ENCODE data around the gene CELA2B.

DNA sequence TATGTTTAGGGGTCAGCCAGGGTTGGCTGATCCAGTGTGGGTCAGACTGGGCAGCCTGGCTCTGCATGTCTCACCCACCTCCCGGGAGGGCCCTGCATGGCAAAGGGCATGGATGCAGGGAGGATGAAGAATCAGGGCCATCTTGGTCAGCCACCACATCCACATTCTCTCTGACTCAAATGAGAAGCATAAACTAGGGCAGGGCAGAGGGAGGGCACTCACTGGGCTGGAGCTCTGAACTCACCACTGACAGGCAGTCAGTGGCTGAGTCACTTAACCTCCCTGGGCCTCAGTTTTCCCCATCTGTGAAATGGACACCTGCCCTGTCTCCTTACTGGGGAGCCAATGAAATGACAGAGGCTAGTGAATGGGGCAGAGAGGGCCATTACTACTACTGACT lies 23.7 kb upstream of the CELA2B start:
- TF ChIP-seq, protein P1, sequence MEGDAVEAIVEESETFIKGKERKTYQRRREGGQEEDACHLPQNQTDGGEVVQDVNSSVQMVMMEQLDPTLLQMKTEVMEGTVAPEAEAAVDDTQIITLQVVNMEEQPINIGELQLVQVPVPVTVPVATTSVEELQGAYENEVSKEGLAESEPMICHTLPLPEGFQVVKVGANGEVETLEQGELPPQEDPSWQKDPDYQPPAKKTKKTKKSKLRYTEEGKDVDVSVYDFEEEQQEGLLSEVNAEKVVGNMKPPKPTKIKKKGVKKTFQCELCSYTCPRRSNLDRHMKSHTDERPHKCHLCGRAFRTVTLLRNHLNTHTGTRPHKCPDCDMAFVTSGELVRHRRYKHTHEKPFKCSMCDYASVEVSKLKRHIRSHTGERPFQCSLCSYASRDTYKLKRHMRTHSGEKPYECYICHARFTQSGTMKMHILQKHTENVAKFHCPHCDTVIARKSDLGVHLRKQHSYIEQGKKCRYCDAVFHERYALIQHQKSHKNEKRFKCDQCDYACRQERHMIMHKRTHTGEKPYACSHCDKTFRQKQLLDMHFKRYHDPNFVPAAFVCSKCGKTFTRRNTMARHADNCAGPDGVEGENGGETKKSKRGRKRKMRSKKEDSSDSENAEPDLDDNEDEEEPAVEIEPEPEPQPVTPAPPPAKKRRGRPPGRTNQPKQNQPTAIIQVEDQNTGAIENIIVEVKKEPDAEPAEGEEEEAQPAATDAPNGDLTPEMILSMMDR (IDR thresholded peaks at IDR 0.05): no peak
- TF ChIP-seq EZH2 (IDR thresholded peaks at IDR 0.05; ENCODE audit: borderline replicate concordance, insufficient read depth, low read depth, low read length, poor library complexity, severe bottlenecking): no peak
